Stomach smooth muscle (tissue), 2 donors: Measurements from ENCODE around the gene NUAK1.

Experiments used
- H3K27ac ChIP-seq: one replicate; pipeline ENCODE4 v1.7.0; 2013; ENCODE audit warnings: mild to moderate bottlenecking, low read length, inconsistent platforms
- H3K27me3 ChIP-seq, 2 donors: one replicate each; pipeline ENCODE4 v1.7.0; 2013; ENCODE audit warnings: low read length in 2 of 2; ENCODE audit not compliant: insufficient read depth in 2 of 2, control insufficient read depth in 1 of 2
- H3K36me3 ChIP-seq, 2 donors: one replicate each; pipeline ENCODE4 v1.7.0; 2013; ENCODE audit warnings: low read length in 2 of 2; ENCODE audit not compliant: control insufficient read depth in 2 of 2, insufficient read depth in 2 of 2
- H3K4me1 ChIP-seq: one replicate; pipeline ENCODE4 v1.7.0; 2013; ENCODE audit warnings: low read length; ENCODE audit not compliant: control insufficient read depth, insufficient read depth
- H3K4me3 ChIP-seq, 2 donors: one replicate each; pipeline ENCODE4 v1.7.0; 2013; ENCODE audit warnings: low read length in 2 of 2
- H3K9ac ChIP-seq, 2 donors: one replicate each; pipeline ENCODE4 v1.7.0; 2013; ENCODE audit warnings: low read length in 2 of 2, mild to moderate bottlenecking in 1 of 2
- H3K9me3 ChIP-seq, 2 donors: one replicate each; pipeline ENCODE4 v1.7.0; 2013; ENCODE audit warnings: low read length in 2 of 2; ENCODE audit not compliant: control insufficient read depth in 2 of 2
- donor health status: healthy.
- donor health status: Pancreatic carcinoma.

NUAK1 gene

GRCh38 chr12:106070611-106071010 is 68.1 kb downstream of the NUAK1 start:
- Histone ChIP-seq H3K4me1 (peaks cover 30% of the 10 kb centered on the region), H3K9ac (no peak overlapping the region), H3K36me3 (peaks cover 4 to 16% of the 10 kb centered on the region in 2 donors), H3K9me3 (no peaks in the 10 kb centered on the region), H3K27me3 (no peaks in the 10 kb centered on the region), H3K4me3 (no peak overlapping the region), H3K27ac (no peak overlapping the region)

- no peak overlapping the region for H3K9ac ChIP-seq
- no peak overlapping the region for H3K27ac ChIP-seq
- H3K36me3 ChIP-seq = peaks cover 4 to 16% of the 10 kb centered on the region in 2 donors
- no peaks in the 10 kb centered on the region for H3K9me3 ChIP-seq
- H3K27me3 ChIP-seq = no peaks in the 10 kb centered on the region
- H3K4me3 ChIP-seq = no peak overlapping the region
- peaks cover 28% of the 10 kb centered on the region for H3K4me1 ChIP-seq
These were observed 68.6 kb downstream of the NUAK1 start for GRCh38 chr12:106070147-106070546.

GRCh38 chr12:106068296-106068695 is 70.5 kb downstream of the NUAK1 start:
- H3K27me3 ChIP-seq = no peaks in the 10 kb centered on the region
- no peak overlapping the region for H3K27ac ChIP-seq
- peaks cover 19% of the 10 kb centered on the region for H3K4me1 ChIP-seq
- H3K36me3 ChIP-seq = peaks cover 4 to 16% of the 10 kb centered on the region in 2 donors
- H3K9ac ChIP-seq = no peak overlapping the region
- H3K4me3 ChIP-seq = no peak overlapping the region
- no peaks in the 10 kb centered on the region for H3K9me3 ChIP-seq

DNA sequence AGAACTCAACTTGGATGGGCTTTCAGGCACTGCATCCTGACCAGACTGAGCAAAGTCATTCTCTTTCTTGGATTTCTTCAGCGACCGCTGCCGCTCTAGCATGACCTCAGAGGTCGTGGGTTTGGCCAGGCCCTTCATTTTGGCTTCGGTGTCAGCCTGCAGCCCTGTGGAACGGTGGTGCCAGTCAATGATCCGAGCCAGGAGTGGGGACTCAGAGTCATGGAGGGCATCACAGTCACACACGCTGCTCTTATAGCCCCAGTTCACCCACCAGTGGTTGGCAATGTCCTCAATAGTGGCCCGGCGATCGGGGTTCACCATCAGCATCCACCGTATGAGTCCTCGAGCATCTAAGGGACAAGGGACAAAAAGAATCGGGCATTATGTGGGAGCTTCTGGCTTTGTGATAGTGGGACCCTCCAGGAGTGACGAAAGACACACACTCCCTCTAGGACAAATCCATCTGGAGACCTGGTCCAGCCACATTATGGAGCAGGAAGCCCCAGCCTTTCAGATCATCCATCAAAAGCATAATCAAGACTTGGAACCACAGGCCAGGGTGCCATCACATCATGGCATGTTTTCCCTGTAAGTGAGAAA is 71.0 kb downstream of the NUAK1 start:
- peaks cover 4 to 16% of the 10 kb centered on the region in 2 donors for H3K36me3 ChIP-seq
- no peaks in the 10 kb centered on the region for H3K27me3 ChIP-seq
- H3K4me1 ChIP-seq = peaks cover 14% of the 10 kb centered on the region
- no peak overlapping the region for H3K27ac ChIP-seq
- H3K9me3 ChIP-seq = no peaks in the 10 kb centered on the region
- H3K9ac ChIP-seq = no peak overlapping the region
- H3K4me3 ChIP-seq = no peak overlapping the region

- no peak overlapping the region for H3K27ac ChIP-seq
- no peak overlapping the region for H3K4me3 ChIP-seq
- no peaks in the 10 kb centered on the region for H3K9me3 ChIP-seq
- no peaks in the 10 kb centered on the region for H3K27me3 ChIP-seq
- peaks cover 12% of the 10 kb centered on the region for H3K4me1 ChIP-seq
- H3K9ac ChIP-seq = no peak overlapping the region
- peaks cover 4 to 16% of the 10 kb centered on the region in 2 donors for H3K36me3 ChIP-seq
These were observed 71.9 kb downstream of the NUAK1 start for GRCh38 chr12:106066726-106067325.

GRCh38 chr12:106066051-106066705 is 72.6 kb downstream of the NUAK1 start:
- Histone ChIP-seq H3K4me1 (peaks cover 8% of the 10 kb centered on the region), H3K36me3 (peaks cover 4 to 16% of the 10 kb centered on the region in 2 donors), H3K9me3 (no peaks in the 10 kb centered on the region), H3K9ac (no peak overlapping the region), H3K27me3 (no peaks in the 10 kb centered on the region), H3K4me3 (no peak overlapping the region), H3K27ac (no peak overlapping the region)

DNA sequence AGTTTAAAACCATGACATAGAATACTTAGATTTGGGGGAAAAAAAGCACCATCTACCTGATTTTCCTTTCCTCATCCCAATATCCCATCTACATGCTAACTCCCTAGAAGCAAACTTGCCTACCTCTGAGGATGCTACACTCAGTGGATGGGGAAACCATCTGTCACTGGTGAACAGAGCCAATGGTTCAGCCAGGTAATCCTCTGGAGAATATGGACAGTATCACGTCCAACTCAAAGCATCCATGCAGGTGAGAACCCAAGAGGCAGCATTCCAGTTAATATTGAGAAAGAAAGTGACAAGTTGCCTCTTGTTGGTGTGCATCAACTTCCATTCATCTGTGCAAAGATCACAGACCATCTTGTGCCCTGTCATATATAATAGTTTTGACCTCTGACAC is 73.2 kb downstream of the NUAK1 start:
- H3K4me1 ChIP-seq = peaks cover 3% of the 10 kb centered on the region
- no peak overlapping the region for H3K4me3 ChIP-seq
- no peaks in the 10 kb centered on the region for H3K27me3 ChIP-seq
- no peaks in the 10 kb centered on the region for H3K9me3 ChIP-seq
- no peak overlapping the region for H3K9ac ChIP-seq
- H3K36me3 ChIP-seq = peaks cover 4 to 16% of the 10 kb centered on the region in 2 donors
- H3K27ac ChIP-seq = no peak overlapping the region

GRCh38 chr12:106064721-106065021 is 74.1 kb downstream of the NUAK1 start:
- Histone ChIP-seq H3K36me3 (peaks cover 4 to 16% of the 10 kb centered on the region in 2 donors), H3K27ac (no peak overlapping the region), H3K27me3 (no peaks in the 10 kb centered on the region), H3K4me1 (no peaks in the 10 kb centered on the region), H3K4me3 (no peak overlapping the region), H3K9ac (no peak overlapping the region), H3K9me3 (no peaks in the 10 kb centered on the region)

DNA sequence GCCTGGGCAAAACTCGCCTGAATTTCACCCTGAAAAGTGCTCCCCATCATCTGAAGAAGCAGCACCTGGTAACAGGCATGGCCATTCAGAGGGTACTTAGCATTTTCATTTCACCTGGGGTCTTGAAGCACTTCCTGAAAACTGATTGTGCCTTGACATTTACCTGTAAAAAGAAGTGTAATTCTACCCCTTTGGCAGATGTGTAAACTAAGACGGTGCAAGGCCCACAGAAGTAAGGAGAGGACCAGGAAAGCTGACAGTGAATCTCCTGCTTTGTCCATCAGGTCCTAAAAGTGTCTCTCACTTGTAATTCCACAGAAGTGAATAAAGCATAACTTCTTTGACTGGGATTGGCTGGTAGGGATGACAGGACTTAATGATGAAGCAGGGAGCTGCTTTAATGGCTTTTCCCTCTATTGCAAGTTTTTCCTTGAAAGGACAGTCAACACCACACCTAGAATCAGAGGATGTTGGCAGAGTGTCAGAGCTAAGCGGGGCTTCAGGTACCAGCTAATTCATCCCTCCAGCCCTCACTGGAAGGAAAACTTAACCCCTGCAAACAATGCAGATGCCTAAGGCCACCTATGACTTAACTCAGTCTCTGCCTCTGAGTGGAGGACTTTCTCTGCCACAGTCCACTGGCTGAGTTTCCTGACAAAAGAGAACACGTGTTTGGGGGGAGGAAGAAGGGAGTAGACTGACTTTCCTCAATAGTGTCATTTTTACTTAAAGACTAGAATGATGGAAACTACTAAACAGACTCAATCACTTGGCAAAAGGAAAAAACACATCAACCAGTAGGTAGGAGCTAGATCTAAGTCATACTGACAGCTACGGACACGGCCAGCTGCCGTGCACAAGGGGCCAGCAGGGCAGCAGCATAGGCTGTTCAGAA is 74.7 kb downstream of the NUAK1 start:
- Histone ChIP-seq H3K9ac (no peak overlapping the region), H3K9me3 (no peaks in the 10 kb centered on the region), H3K4me3 (no peak overlapping the region), H3K36me3 (peaks cover 4 to 16% of the 10 kb centered on the region in 2 donors), H3K4me1 (no peaks in the 10 kb centered on the region), H3K27ac (no peak overlapping the region), H3K27me3 (no peaks in the 10 kb centered on the region)

GRCh38 chr12:106062693-106063092 is 76.1 kb downstream of the NUAK1 start:
- no peaks in the 10 kb centered on the region for H3K9me3 ChIP-seq
- H3K27ac ChIP-seq = no peak overlapping the region
- H3K27me3 ChIP-seq = no peaks in the 10 kb centered on the region
- no peaks in the 10 kb centered on the region for H3K4me1 ChIP-seq
- H3K9ac ChIP-seq = no peak overlapping the region
- peaks cover 4 to 13% of the 10 kb centered on the region in 2 donors for H3K36me3 ChIP-seq
- H3K4me3 ChIP-seq = no peak overlapping the region
